Chondrocyte (in vitro differentiated cells): Measurements from ENCODE around the gene HMCN2. TPM values are rescaled to one million over a fixed set of nuclear protein-coding genes. Genes with fewer than 3 reads are reported as not detected.
A peak's percentile ranks its signal among the peaks of the same experiment; 100 is the strongest.

ENCODE experiments used
- DNase-seq: peaks from one replicate; pipeline ENCODE4 v3.0.0; 2021; ENCODE audit warnings: mixed read lengths, low spot score
- H3K27ac Mint-ChIP-seq: one replicate; pipeline ENCODE4 v1.8.0; 2021; ENCODE audit warnings: mild to moderate bottlenecking, moderate library complexity, mixed read lengths; ENCODE audit not compliant: unreplicated experiment
- H3K27me3 Mint-ChIP-seq: 2 replicates; pipeline ENCODE4 v1.8.0; 2021; ENCODE audit warnings: low read depth, mixed read lengths
- H3K36me3 Mint-ChIP-seq: 2 replicates; pipeline ENCODE4 v1.8.0; 2021; ENCODE audit warnings: low read depth, mixed read lengths
- H3K4me1 Mint-ChIP-seq: 2 replicates; pipeline ENCODE4 v1.8.0; 2021; ENCODE audit warnings: low read depth, mild to moderate bottlenecking, mixed read lengths
- H3K4me3 Mint-ChIP-seq: one replicate; pipeline ENCODE4 v1.8.0; 2021; ENCODE audit warnings: mild to moderate bottlenecking, moderate library complexity, mixed read lengths; ENCODE audit not compliant: unreplicated experiment
- H3K9me3 Mint-ChIP-seq: 2 replicates; pipeline ENCODE4 v1.8.0; 2021; ENCODE audit warnings: low read depth, mixed read lengths
- CTCF ChIP-seq: fragments of 200-600 bp; sonication (generic); IDR thresholded peaks from 2 replicates; pipeline ENCODE4 v1.5.0; 2021; ENCODE audit warnings: antibody characterized with exemption, mild to moderate bottlenecking, moderate library complexity
- total RNA-seq: library from RNA; stranded (reverse); gene quantifications from 3 replicates; pipeline ENCODE4 v1.2.1, GENCODE V29; 2021

Gene HMCN2
- total RNA-seq, 1 donor from 2014 or later = 0.05 TPM

DNA sequence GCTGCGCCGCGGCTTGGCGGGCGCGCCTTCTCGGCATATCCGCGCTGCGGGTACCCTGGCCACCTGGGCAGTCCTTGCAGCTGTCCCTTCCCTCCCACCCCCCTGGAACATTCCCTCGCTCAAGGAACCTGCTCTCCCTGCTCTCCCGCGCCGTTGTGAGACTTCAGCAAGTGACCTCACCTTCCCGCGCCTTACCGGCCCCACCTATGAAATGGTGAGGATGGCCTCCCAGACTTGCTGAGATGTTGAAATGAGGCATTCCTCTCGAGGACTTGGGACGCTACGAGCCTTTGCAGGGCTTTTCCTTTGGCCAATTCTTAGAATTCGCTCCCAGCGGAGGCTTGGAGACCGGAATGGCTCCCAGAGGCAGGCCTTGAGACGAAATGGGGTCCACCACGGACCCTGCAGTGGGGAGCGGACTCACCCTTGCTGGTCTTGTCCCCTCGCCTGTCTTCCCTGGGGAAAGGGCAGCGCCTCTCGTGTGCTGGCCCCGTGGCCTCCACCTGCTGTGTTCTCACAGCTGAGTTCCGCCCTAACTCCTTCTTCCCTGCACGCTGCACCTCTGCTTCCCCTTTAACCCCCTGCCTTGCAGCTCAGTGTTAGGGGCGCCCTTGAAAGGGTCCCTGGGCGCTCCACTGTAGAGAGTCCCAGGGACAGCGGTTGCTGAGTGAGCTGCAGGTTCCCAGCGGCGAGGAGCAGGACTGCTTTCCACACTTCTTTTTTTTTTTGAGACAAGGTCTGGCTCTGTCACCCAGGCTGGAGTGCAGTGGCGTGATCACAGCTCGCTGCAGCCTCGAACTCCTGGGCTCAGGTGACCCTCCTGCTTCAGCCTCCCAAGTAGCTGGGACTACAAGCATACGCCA is 907 bp downstream of the HMCN2 start:
- H3K27me3 Mint-ChIP-seq = peaks cover 77% of the 10 kb centered on the region
- H3K4me3 Mint-ChIP-seq = peak overlapping the region; percentile 40

DNA sequence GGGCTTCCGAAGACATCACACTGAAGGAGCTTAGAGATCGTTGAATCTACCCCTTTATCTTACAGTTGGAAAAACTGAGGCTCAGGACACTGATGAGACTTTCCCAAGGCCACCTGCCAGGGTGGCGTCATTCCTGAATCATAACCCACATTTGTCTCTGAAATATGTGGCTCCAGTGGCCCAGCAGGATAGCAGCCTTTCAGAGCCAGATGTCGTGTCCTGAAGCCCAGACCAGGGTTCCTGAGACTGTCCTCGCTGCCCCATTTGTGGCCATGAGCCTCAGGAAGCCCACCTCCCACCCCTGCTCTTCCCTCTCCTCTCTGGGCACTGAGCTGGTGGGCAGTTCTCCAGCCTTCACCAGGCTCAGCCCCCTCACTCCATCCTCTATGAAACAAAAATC is 2.4 kb downstream of the HMCN2 start:
- TF ChIP-seq CTCF = no peak
- DNase-seq = peak; percentile 21
- Mint-ChIP-seq H3K27ac (no peak overlapping the region), H3K4me3 (no peak overlapping the region), H3K9me3 (no peaks in the 10 kb centered on the region), H3K4me1 (peaks cover 4% of the 10 kb centered on the region), H3K27me3 (peaks cover 70% of the 10 kb centered on the region), H3K36me3 (no peaks in the 10 kb centered on the region)

More for the DNA sequence above, 907 bp downstream of the HMCN2 start:
- no peak overlapping the region for H3K27ac Mint-ChIP-seq
- DNase-seq = peak; percentile 78
- H3K9me3 Mint-ChIP-seq = no peaks in the 10 kb centered on the region
- H3K36me3 Mint-ChIP-seq = no peaks in the 10 kb centered on the region
- TF ChIP-seq CTCF = no peak
- peaks cover 4% of the 10 kb centered on the region for H3K4me1 Mint-ChIP-seq

GRCh38 chr9:130268521-130269211 is 3.1 kb downstream of the HMCN2 start:
- peaks cover 64% of the 10 kb centered on the region for H3K27me3 Mint-ChIP-seq
- H3K36me3 Mint-ChIP-seq = no peaks in the 10 kb centered on the region
- no peak overlapping the region for H3K4me3 Mint-ChIP-seq
- peaks cover 4% of the 10 kb centered on the region for H3K4me1 Mint-ChIP-seq
- no peak for TF ChIP-seq CTCF
- no peaks in the 10 kb centered on the region for H3K9me3 Mint-ChIP-seq
- DNase-seq = peak; percentile 53
- no peak overlapping the region for H3K27ac Mint-ChIP-seq

- Mint-ChIP-seq H3K4me1 (no peaks in the 10 kb centered on the region), H3K9me3 (no peaks in the 10 kb centered on the region), H3K27ac (no peak overlapping the region), H3K36me3 (no peaks in the 10 kb centered on the region), H3K27me3 (peaks cover 48% of the 10 kb centered on the region), H3K4me3 (no peak overlapping the region)
- DNase-seq = no peak
- TF ChIP-seq CTCF = no peak
These were observed 5.9 kb downstream of the HMCN2 start for GRCh38 chr9:130271473-130271872.

GRCh38 chr9:130275156-130275555 is 9.6 kb downstream of the HMCN2 start:
- Mint-ChIP-seq H3K27ac (no peak overlapping the region), H3K27me3 (peaks cover 22% of the 10 kb centered on the region), H3K36me3 (no peaks in the 10 kb centered on the region), H3K4me1 (no peaks in the 10 kb centered on the region), H3K9me3 (no peaks in the 10 kb centered on the region), H3K4me3 (no peak overlapping the region)
- no peak for DNase-seq
- no peak for TF ChIP-seq CTCF
